DMS114 treated with DMSO at 0.1 percent for 48 hours (cell line): ENCODE results near the gene RPL3.
A peak's percentile ranks its signal among the peaks of the same experiment; 100 is the strongest.
"Not testable (repeated sequence)": the region's sequence is repeated elsewhere in the genome, so short reads cannot be mapped to it uniquely, and the experiment has no call there.

ENCODE experiments used
- DNase-seq: peaks from one replicate; lab custom pipeline; 2025; ENCODE audit not compliant: unreplicated experiment; lab: John Stamatoyannopoulos, UW

RPL3 gene

DNA sequence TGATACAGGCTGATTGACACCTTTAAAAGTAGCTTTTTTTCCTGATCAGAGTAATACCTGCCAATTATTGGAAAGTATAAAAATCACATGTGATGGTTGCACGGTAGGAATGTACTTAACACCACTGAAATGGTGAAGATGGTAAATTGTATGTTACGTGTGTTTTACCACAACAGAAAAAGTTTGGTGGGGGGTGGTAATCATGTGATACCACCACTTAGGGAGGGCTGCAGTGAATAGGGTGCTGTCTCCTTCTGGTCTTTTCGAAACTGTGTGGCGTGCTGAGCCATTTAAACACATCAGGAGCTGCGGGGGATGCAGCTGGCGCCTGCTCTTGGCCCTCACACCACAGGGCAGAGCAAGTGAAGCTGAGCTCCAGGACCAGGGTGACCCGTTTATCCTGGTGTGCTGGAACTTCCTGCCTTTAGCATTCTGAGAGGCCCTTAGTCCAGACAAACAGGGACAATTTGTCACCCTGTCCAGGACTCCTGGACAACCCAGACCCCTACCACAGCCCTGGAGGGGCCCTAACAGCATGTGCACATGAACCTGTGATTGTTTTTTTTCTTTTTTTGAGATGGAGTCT, 33.0 kb upstream of the RPL3 start:
- DNase-seq = no peak

DNA sequence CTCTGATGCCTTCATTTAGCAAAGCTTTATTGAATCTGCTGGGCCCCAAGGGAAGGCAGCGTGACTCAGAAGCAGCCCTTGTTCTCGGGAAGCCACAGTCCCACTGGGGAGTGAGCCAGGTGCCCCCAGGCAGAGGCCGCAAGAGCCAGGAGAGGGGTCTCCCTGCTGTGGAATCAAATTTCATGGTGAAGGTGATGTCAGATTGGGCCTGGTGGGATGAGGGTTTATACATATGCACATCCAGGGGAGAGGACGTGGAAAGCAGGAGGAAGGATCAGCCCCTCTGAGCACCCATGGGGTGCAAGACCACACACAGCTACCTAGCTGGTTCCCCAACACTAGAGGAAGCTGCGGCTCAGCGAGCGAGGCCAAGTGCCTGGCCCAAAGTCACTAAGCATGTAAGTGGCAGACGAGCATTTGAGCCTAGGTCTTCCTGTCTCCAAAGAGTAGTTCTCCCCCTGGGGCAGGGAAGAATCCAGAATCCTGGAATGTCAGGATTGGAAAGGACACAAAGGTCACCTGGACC, 32.3 kb upstream of the RPL3 start:
- DNase-seq = no peak

DNA sequence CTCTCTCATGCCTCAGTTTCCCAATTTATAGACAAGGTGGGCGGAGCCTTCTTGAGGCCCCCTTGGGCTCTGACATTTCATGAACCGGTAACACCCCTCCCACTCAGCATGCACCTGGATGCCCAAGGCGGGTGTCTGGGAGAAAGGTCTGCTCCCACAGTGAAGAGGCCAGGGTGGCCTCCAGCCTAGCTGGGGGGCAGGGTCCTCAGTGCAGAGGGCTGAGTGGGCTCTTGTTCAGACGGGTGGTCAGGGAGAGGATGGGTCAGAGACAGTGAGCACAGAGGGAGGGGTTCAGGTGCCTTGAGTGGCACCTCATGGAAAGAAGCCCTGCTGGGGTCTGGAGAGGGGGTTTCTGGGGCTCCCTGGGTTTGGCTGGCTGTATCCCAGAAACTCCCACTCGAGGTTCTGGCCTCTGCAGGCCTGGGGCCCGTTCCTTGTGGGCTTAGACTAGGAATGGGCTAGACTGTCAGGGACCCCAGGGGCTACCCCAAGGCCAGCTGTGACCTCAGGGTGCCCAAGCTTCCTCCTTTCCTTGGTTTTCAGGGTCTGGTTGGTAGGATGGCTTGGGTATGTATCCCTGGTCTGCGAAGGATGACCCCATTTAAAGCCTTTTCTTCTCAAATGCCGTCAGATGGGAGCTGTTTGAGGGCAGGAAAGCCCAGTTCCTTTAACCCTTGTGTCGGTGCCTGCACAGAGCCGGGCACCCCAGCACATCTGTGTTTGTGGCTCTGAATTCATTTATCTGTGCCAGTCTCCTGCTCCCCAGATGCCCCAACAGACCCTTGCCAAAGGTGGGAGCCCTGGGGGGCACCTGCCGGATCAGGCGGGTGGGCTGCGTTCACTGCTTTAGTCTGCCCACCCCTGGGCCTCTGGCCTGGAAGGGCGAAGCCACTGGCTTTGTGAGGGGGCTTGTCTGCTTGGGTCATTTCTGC, 31.6 kb upstream of the RPL3 start:
- no peak for DNase-seq

DNA sequence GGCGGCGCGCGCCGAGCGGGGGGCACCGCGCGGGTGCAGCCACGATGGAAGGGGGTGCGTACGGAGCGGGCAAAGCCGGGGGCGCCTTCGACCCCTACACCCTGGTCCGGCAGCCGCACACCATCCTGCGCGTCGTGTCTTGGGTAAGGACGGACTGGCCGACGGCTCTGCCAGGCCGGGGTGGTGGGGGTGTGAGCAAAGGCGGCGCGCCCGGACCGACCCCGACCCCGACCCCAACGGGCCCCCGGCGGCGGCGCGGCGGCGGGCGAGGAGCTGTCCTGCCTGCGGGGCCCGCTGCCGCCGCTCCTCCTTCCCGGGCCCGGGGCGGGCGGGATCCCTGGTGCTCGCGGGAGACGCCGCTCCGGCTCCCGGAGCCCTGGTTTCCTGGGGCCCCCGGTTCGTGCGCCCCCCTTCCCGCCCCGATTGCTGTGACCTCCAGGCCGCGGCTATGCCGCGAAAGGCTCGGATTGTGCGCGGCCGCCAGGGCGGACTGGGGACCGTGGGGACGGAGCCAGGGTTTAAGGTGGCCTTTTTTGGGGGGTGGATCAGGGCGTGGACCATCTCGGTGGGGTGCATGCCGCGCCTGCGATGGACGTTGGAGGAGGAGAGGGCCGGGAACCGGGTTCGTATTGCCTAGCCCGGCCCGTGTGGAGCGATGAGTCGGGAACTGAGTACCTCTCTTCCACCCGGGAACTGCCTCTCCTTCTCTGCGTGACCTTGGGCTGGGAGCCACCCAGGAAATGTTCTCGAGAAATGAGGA, 30.7 kb upstream of the RPL3 start, which contains the start of gene SYNGR1:
Gene SYNGR1, plus strand, starts transcription at position 25 of the 760 bp plus-strand sequence. Its CDS starts 20 bp downstream, at position 45.
- no peak for DNase-seq

DNA sequence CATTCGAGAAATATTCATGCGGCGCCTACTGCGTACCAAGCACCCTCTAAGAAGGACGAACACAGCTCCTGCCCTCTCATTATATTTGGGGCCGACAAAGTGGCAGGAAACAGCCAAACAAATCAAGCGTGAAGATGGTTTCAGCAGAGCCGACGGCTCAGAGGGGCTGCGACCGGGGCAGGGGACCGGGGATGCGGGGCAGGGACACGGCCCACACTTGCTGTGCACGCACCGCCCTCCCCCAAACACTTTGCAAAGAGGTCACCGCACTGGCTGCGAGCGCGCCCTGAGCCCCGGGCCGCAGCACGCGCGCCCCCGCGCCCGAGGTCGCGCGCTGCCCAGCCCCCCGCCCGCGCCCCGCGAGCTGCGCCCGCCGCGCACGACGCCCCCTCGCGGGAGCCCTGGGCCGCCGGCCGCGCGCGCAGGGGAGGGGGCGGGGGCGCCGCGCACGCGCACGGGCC, 30.1 kb upstream of the RPL3 start:
- DNase-seq = no peak

DNA sequence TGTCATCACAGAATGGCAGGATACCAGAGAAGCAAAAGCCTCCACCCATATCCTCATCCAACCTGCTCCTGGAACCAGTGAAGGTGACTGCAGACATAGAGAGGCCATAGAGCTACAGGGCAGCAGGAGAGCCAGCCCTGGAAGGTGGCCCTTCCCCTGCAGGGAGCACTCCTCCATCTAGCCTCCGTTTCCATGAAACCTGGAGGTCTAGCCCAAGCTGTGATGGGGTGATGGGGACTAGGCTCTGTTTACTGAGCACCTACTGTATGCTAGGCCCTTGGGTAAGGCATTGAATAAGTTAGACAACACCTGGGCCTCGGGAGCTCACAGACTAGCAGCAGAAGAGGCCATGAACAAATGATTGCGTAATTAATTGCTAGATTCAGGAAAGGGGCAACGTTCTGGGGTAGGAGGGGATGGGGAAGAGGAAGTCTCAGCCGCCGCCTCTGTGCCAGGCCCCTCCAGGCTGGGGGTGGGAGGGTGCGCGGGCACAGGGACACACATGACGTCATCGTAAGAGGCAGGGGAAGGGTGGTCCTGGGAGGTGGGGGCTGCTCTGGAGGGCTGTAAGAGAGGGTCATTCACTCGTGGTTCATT, 29.6 kb upstream of the RPL3 start:
- no peak for DNase-seq

DNA sequence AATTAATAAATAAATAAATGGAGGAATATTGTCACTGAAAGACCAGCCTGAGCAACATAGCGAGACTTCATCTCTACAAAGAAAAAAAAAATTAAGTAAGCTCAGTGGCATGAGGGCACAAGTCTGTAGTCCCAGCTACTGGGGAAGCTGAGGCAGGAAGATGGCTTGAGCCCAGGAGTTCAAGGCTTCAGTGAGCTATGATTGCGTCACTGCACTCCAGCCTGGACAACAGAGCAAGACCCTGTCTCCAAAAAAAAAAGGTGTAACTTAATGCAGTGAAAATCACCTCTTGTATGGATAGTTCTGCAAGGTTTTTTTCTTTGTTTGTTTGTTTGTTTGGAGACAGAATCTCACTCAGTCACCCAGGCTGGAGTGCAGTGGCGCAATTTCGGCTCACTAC, 25.8 kb upstream of the RPL3 start:
- no peak for DNase-seq

DNA sequence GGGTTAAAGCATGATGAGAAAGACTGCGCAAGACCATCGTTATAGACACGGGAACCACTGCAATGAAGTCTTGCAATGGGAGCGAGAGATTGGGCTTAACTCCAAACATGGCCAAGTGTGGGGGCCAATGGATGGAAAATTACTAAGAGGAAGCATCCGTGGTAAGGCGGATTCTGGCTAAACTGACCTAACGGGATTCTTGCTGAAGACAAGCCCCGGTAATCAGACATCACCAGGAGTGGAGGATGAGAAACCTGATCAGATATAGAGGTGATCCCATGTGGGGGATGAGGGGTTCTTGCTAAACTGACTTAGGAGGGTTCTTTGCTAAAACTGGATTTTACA, 24.6 kb upstream of the RPL3 start:
- DNase-seq = no peak

DNA sequence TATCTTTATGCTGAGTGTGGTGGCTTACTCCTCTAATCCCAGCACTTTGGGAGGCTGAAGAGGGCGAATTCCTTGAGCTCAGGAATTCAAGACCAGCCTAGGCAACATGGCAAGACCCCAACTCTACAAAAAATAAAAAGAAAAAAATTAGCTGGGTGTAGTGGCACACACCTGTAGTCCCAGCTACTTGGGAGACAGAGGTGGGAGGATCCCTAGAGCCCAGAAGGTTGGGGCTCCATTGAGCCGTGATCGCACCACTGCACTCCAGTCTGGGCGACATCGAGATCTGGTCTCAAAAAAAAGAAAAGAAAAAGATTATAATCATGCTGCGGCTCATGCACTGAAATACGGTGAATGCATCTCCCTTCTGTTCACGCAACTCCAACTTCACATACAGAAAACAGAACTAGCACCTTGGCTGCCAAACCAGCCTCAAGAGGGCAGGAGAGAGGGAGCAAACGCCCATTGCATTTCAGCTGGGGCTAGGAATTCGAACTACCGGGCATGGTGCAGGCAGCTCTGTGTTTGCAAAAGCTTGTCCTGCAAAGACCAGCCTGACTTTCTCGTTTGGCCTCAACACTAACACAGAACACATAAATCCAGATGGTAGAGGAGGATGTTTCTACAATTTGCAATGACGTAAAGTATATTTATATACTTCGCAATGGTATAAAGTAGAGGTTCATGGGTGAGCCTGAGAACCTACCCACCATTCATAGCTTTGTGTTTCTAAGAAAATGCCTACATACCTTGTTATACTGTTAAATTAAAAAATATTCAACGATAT, 24.0 kb upstream of the RPL3 start:
- peak; percentile 30 for DNase-seq

DNA sequence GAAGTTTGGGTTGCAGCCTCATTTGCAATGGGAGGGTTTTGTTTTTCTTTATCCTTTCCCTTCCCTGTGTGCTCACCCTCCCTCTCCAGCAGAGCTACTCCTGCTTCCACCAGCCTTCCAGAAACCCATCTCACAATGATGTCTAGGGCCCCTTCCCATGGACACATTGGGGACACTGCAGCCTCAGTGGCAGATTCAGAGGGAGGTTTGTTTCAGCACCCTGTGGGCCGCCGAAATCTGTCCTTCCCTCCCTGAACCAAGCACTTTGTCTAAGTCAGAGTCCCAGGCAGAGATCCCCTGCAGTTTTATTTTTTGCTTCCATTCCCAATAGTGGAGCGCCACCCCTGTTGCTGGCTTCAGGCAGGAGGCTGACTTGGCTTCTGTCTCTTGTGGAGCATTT, 21.8 kb upstream of the RPL3 start:
- no peak for DNase-seq

DNA sequence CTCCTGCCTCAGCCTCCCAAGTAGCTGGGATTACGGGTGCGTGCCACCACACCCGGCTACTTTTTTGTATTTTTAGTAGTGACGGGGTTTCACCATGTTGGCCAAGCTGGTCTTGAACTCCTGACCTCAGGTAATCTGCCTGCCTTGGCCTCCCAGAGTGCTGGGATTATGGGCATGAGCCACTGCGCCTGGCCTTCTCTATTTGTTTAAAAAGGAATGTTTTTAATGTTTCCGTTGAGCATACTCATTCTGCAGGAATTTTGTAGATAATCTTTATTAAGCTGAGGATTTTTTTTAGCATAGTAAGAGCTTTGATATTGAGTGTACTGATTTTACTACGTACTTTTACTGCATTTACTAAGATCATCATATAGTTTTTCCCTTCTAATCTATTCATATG, 20.4 kb upstream of the RPL3 start:
- not testable (repeated sequence) for DNase-seq

DNA sequence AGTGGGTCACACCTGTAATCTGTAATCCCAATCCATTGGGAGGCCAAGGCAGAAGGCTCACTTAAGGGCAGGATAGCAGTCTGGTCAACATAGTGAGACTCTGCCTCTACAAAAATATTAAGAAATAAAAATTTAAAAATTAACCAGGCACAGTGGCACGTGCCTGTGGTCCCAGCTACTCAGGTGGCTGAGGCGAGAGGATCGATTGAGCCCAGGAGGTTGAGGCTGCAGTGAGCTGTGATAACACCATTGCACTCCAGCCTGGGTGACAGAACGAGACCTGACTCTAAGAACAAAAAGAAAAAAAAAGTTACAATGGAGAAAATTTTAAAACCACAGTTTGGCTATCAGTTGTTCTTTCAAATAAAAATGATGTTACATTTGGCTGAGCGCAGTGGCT, 17.0 kb upstream of the RPL3 start:
- no peak for DNase-seq

DNA sequence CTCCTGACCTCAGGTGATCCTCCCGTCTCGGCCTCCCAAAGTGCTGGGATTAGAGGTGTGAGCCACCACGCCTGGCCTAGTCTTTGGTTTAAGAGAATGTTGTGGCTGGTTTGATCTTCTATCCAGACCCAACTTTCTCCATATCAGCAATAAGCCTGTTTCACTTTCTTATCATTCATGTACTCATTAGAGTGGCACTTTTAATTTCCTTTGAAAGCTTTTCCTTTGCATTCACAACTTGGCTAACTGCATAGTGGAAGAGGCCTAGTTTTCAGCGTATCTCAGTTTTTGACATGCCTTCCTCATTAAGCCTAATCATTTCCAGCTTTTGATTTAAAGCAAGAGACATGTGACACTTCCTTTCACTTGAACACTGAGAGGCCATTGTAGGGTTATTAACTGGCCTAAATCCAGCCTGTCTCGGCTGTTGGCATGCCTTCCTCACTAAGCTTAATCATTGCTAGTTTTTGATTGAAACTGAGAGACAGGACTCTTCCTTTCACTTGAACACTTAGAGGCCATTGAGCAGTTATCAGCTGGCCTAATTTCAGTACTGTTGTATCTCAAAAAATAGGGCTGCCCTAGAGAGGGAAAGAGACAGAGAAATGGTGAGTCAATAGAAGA, 13.1 kb upstream of the RPL3 start:
- no peak for DNase-seq

DNA sequence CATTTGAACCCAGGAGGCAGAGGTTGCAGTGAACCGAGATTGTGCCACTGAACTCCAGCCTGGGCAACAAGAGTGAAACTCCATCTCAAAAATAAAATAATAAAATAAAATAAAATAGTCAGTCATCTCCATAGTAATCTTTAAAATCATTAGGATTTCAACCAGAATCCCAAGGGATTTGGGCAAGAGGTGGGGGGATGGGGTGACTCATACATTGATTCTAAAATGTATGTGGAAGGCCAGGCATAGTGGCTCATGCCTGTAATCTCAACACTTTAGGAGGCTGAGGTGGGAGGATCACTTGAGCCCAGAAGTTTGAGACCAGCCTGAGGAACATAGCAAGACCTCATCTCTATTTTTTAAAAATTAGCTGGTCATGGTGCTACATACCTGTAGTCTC, 11.1 kb upstream of the RPL3 start:
- not testable (repeated sequence) for DNase-seq

DNA sequence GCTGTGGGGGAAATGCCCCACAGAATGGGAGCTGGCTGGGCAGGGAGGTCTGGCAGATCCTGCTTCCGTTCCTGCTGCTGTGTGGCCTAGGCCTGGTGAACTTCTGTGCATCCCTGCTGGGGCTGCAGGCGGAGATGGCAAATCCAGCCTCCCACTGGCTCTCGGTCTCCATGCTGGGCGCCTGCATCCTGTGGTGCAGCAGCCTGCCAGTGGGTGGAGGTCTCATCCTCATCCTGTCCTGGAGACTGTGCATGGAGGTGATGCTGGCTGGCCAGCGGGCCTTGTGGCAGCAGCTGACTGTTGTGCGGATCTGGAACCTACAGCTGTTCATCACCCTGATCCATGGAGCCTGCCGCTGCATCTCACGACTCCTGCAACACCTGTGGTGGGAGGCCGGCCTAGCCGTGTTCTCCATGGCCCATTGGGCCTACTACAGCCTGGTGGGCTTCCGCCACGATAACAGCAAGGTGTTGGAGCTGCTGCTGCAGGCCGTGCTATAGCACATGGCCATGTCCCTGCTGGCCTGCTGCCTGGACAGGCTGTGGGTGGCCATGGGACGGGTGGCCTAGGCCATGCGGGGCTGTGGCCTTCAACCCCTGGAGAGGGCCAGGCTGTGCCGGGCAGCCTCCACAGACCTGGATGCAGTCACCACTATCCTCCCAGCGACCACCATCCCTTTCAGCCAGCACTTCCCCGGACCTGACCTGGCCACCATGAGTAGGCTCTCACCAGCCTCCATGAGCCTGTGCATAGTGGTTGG, 8.8 kb upstream of the RPL3 start:
- no peak for DNase-seq

DNA sequence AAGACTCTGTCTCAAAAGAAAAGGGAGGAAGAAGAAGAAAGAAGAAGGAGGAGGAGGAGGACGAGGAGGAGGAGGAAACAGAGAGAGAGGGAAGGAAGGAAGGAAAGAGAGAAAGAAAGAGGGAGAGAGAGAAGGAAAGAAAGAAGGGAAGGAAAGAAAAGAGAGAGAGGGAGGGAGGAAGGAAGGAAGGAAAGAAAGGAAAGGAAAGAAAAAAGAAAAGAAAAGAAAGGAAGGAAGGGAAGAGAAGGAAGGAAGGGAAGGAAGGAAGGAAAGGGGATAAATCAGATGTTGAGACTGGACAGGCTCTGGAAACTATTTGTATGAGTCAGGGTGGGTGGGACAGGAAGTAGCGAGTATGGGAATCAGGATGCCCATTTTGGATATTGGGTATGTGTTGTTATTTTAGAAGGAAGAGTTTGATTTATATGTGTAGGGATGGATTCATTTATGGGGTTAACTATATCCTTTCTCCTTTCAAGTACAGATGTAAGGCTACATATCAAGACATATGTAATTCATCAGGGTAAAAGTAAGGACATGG, 6.0 kb upstream of the RPL3 start:
- no peak for DNase-seq

DNA sequence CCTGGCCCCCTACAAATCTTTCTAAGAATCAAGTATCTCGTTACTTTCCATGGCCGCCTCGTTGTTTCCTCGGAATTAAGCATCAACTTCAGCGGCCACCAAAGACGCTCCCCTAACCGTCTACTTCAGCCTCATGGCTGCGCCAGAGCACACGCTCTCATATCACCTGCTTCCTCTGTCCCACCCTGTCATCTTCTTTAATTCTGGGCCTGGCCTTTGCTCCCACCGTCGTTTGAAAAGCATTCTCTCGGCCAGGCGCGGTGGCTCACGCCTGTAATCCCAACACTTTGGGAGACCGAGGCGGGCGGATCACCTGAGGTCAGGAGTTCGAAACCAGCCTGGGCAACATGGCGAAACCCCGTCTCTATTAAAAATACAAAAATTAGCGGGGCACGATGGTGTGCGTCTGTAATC, 1.2 kb upstream of the RPL3 start:
- DNase-seq = not testable (repeated sequence)

DNA sequence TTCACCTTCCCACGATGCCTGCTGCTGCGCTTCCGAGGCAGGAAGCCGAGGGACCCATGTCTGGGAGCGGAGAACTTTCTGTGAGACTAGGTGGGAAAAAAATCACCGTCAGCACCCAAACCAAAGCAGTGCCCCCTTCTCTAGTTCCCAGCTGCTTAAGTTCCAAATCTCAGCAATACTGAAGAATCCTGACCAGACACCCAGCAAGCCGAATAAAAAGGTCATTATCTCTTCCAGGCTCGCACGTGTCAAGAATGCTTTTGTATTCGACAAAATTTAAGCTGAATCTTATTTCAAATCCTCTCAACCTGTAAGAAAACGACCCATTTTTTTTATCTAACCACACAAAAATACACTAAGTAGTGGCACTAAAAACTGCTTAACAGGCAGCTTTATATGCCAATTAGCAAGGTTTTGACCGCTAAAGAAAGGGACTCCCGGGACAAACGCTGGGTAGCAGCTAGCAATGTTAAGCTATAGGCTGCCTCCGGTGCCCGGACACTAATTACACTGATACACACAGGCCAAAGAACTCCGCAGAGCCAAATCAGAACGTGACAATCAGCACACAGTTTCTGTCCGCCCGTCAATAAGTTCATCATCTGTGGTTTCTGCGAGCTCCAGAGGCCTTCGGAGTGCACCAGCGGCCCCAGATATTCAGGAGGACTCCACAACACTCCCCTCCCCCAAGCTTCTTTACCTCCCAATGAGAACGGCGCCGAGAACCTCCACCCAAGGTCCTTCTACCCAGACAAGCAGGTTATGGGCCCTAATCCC, 728 bp downstream of the RPL3 start:
- no peak for DNase-seq
